GM23338 (cell line): ENCODE data around the gene GALNT9.

Source experiments
- EZH2phosphoT487 ChIP-seq: fragments of 200-600 bp; sonication (generic); IDR thresholded peaks from one replicate; pipeline ENCODE4 v1.8.1; 2018; ENCODE audit warnings: antibody characterized with exemption; ENCODE audit not compliant: unreplicated experiment
- POLR2AphosphoS5 ChIP-seq: IDR thresholded peaks from 2 replicates; pipeline ENCODE4 v1.6.1; 2016; ENCODE audit warnings: antibody characterized with exemption, low read depth
- TF ChIP-seq, protein P1 (sequence below), 2 experiments: fragments of 200-600 bp in 1 of 2; sonication (generic) in 1 of 2; conservative IDR thresholded peaks; 2 replicates each; pipeline versions ENCODE4 v1.5.1 to v1.6.1; 2016 to 2017; ENCODE audit warnings: antibody characterized with exemption in 2 of 2, low read depth in 2 of 2, mild to moderate bottlenecking in 2 of 2, moderate library complexity in 1 of 2
- TF ChIP-seq, protein P2 (sequence below): IDR thresholded peaks from 2 replicates; pipeline ENCODE4 v1.6.1; 2016; ENCODE audit warnings: antibody characterized with exemption

DNA sequence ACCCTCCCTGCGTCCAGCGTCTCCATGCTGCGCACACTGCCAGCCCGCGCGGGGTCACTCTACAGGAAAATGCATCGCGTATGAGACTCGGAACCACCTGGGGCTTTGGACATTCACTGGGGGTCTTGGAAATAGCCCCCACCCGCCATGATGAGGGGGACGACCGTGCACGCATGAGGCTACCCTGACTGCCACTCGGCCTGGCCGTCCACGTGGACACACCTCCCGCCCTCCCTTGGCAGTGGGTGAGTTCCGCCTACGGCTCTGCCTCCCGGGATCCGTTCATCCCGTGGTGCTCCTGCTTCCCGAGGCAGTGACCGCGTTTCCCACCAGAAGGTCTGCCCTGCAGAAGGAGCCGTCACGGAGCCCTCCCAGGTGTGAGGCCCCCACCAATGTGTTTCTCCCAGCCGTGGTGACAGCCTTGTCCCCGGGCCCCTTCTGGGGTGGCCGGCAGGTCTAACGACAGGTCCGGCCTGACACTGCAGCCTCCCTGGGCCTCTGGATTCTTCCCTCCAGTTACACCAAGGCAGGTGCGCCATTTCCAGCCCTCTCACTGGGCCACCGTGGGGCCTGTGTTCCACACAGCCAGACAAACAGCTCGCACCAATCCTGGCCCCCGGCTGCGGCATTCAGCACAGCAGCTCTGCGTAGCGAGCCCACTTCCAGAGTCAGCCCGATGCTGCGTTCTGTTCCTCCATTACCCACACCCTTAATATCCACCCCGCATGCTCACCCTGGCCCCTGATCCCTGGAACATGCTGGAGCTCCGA lies 11.1 kb upstream of the GALNT9 start:
- TF ChIP-seq, protein P1, sequence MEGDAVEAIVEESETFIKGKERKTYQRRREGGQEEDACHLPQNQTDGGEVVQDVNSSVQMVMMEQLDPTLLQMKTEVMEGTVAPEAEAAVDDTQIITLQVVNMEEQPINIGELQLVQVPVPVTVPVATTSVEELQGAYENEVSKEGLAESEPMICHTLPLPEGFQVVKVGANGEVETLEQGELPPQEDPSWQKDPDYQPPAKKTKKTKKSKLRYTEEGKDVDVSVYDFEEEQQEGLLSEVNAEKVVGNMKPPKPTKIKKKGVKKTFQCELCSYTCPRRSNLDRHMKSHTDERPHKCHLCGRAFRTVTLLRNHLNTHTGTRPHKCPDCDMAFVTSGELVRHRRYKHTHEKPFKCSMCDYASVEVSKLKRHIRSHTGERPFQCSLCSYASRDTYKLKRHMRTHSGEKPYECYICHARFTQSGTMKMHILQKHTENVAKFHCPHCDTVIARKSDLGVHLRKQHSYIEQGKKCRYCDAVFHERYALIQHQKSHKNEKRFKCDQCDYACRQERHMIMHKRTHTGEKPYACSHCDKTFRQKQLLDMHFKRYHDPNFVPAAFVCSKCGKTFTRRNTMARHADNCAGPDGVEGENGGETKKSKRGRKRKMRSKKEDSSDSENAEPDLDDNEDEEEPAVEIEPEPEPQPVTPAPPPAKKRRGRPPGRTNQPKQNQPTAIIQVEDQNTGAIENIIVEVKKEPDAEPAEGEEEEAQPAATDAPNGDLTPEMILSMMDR (conservative IDR thresholded peaks at IDR 0.05; ENCODE audit: low read depth in 2 of 2) = no peak
- TF ChIP-seq, protein P2, sequence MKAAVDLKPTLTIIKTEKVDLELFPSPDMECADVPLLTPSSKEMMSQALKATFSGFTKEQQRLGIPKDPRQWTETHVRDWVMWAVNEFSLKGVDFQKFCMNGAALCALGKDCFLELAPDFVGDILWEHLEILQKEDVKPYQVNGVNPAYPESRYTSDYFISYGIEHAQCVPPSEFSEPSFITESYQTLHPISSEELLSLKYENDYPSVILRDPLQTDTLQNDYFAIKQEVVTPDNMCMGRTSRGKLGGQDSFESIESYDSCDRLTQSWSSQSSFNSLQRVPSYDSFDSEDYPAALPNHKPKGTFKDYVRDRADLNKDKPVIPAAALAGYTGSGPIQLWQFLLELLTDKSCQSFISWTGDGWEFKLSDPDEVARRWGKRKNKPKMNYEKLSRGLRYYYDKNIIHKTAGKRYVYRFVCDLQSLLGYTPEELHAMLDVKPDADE = no peak
- TF ChIP-seq POLR2AphosphoS5 (no peak), EZH2phosphoT487 (no peak)
